ENCODE data around the gene UNC79. TPM values are rescaled to one million over a fixed set of nuclear protein-coding genes. Genes with fewer than 3 reads are reported as not detected.

UNC79 gene
- total and polyA plus RNA-seq, 2 donors from 2014 or later, result 0.56 to 0.79 TPM

DNA sequence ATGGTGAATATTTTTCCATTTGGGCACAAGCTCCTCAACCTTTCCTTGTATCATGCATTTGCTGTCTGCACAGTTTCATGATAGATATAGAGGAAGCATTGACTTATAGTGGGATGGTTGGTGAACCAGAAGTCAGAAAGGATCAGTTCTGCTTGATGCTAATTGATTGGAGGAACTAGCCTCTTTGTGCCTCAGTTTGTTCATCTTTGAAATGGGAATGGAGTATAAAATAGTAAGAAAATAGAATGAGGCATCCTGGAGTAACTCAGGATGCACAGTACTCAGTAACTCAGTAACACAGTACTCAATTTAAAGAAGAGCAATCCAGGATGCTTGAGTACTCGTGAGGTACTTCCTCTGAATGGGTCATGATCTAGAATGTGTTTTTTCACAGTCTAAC is 109.5 kb downstream of the UNC79 start:
- Histone ChIP-seq H3K9me3 (ENCODE audit: control insufficient read depth in 2 of 3, insufficient read depth in 1 of 3, low read length in 3 of 3) (no peaks in the 10 kb centered on the region), H3K27me3 (ENCODE audit: control insufficient read depth, insufficient read depth, low read length) (no peaks in the 10 kb centered on the region), H3K4me3 (ENCODE audit: low read length in 3 of 3) (no peak overlapping the region), H3K36me3 (ENCODE audit: control insufficient read depth in 2 of 3, insufficient read depth in 3 of 3, low read length in 3 of 3) (no peaks in the 10 kb centered on the region), H3K4me1 (ENCODE audit: control insufficient read depth in 2 of 3, insufficient read depth in 2 of 3, low read depth in 1 of 3, low read length in 3 of 3) (no peaks in the 10 kb centered on the region), H3K27ac (ENCODE audit: low read depth in 2 of 2, low read length in 2 of 2) (no peak overlapping the region), H3K9ac (ENCODE audit: low read length in 3 of 3) (no peak overlapping the region)
- intact Hi-C loops (cut with DNase I), result no loop called here
- TF ChIP-seq, protein P1, sequence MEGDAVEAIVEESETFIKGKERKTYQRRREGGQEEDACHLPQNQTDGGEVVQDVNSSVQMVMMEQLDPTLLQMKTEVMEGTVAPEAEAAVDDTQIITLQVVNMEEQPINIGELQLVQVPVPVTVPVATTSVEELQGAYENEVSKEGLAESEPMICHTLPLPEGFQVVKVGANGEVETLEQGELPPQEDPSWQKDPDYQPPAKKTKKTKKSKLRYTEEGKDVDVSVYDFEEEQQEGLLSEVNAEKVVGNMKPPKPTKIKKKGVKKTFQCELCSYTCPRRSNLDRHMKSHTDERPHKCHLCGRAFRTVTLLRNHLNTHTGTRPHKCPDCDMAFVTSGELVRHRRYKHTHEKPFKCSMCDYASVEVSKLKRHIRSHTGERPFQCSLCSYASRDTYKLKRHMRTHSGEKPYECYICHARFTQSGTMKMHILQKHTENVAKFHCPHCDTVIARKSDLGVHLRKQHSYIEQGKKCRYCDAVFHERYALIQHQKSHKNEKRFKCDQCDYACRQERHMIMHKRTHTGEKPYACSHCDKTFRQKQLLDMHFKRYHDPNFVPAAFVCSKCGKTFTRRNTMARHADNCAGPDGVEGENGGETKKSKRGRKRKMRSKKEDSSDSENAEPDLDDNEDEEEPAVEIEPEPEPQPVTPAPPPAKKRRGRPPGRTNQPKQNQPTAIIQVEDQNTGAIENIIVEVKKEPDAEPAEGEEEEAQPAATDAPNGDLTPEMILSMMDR (IDR thresholded peaks at IDR 0.05; ENCODE audit: borderline replicate concordance, extremely low read depth, insufficient read depth), result no peak
- FAIRE-seq (no peak), DNase-seq (no peak)

DNA sequence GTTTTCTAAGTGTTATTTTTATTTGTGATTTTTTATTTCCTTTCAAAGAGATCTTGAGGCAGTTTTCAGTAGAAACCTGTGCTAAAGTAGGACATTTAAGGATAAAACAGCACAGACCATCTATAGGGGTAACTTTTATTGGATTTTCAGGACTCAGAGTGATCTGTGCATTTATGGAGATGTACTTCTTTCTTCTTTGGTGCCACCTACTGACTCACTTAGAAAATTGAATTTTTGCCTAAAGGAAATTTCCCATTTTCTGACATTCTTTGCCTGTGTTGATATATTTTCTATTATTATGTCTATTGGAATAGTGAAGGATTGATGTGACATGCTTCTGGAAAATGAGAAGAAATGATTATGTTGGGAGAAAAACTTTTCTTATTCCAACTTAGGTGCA is 113.0 kb downstream of the UNC79 start:
- no peaks in the 10 kb centered on the region for H3K27me3 ChIP-seq (ENCODE audit: control insufficient read depth, insufficient read depth, low read length)
- FAIRE-seq (peak; percentile 90), DNase-seq (peak in 2 of 5 donors; percentile 53 to 56)
- H3K9me3 ChIP-seq (ENCODE audit: control insufficient read depth in 2 of 3, insufficient read depth in 1 of 3, low read length in 3 of 3), result no peaks in the 10 kb centered on the region
- H3K9ac ChIP-seq (ENCODE audit: low read length in 3 of 3), result no peak overlapping the region
- H3K4me3 ChIP-seq (ENCODE audit: low read length in 3 of 3), result no peak overlapping the region
- intact Hi-C loops (cut with DNase I), result no loop called here
- TF ChIP-seq, protein P1 (IDR thresholded peaks at IDR 0.05; ENCODE audit: borderline replicate concordance, extremely low read depth, insufficient read depth), result peak; percentile 38
- H3K27ac ChIP-seq (ENCODE audit: low read depth in 2 of 2, low read length in 2 of 2), result no peak overlapping the region
- H3K36me3 ChIP-seq (ENCODE audit: control insufficient read depth in 2 of 3, insufficient read depth in 3 of 3, low read length in 3 of 3), result no peaks in the 10 kb centered on the region
- H3K4me1 ChIP-seq (ENCODE audit: control insufficient read depth in 2 of 3, insufficient read depth in 2 of 3, low read depth in 1 of 3, low read length in 3 of 3), result no peaks in the 10 kb centered on the region

DNA sequence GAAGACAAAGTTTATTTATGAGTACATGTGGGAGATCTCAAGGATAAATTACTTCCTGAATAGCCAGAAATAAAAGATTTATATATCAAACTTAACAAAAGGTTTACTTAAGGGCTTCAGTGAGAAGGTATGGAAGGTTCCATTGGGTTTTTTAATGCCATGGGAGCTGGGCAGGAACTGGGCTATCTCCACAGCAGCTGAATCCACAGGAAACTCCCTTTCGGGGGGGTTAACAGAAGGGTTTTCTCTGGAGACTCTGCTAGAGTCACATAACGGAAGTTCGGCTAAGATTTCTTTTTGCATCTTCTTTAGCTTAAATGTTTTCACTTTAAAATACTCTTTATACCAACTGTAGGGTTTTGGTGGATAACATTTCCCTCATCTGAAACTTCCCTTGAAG is 113.5 kb downstream of the UNC79 start:
- no peaks in the 10 kb centered on the region for H3K36me3 ChIP-seq (ENCODE audit: control insufficient read depth in 2 of 3, insufficient read depth in 3 of 3, low read length in 3 of 3)
- FAIRE-seq, result no peak

More for the DNA sequence above, 113.5 kb downstream of the UNC79 start:
- Histone ChIP-seq H3K27me3 (ENCODE audit: control insufficient read depth, insufficient read depth, low read length) (no peaks in the 10 kb centered on the region), H3K4me3 (ENCODE audit: low read length in 3 of 3) (no peak overlapping the region), H3K9ac (ENCODE audit: low read length in 3 of 3) (no peak overlapping the region), H3K27ac (ENCODE audit: low read depth in 2 of 2, low read length in 2 of 2) (no peak overlapping the region), H3K9me3 (ENCODE audit: control insufficient read depth in 2 of 3, insufficient read depth in 1 of 3, low read length in 3 of 3) (no peaks in the 10 kb centered on the region), H3K4me1 (ENCODE audit: control insufficient read depth in 2 of 3, insufficient read depth in 2 of 3, low read depth in 1 of 3, low read length in 3 of 3) (no peaks in the 10 kb centered on the region)
- intact Hi-C loops (cut with DNase I), result no loop called here
- DNase-seq, result peak in 1 of 5 donors; percentile 47
- TF ChIP-seq, protein P1 (IDR thresholded peaks at IDR 0.05; ENCODE audit: borderline replicate concordance, extremely low read depth, insufficient read depth), result no peak
